Mononuclear cell (primary cell): ENCODE data around the gene INTS12. TPM values are rescaled to one million over a fixed set of nuclear protein-coding genes. Genes with fewer than 3 reads are reported as not detected.

Experiments used
- H3K27me3 ChIP-seq: 2 replicates; pipeline ENCODE4 v1.6.0; 2011; ENCODE audit warnings: low read length, control low read depth; ENCODE audit not compliant: insufficient read depth
- H3K4me1 ChIP-seq: 2 replicates; pipeline ENCODE4 v1.5.1; 2011; ENCODE audit warnings: mild to moderate bottlenecking, low read length, control low read depth; ENCODE audit not compliant: insufficient read depth
- H3K4me3 ChIP-seq: 2 replicates; pipeline ENCODE4 v1.5.1; 2011; ENCODE audit warnings: mild to moderate bottlenecking, low read length, moderate library complexity
- H3K9me3 ChIP-seq: 2 replicates; pipeline ENCODE4 v1.5.1; 2011; ENCODE audit warnings: low read depth, mild to moderate bottlenecking, control low read depth, low read length
- total RNA-seq: library from RNA; depleted of rRNA; stranded (reverse); fragments of >200 nt; gene quantifications from one replicate; pipeline ENCODE4 v1.2.3, GENCODE V29; 2012

The INTS12 gene
- total RNA-seq, 1 donor: 21.4 TPM

- H3K4me3 ChIP-seq: no peak overlapping the region
- H3K4me1 ChIP-seq: no peaks in the 10 kb centered on the region
- H3K9me3 ChIP-seq: no peaks in the 10 kb centered on the region
- H3K27me3 ChIP-seq: peaks cover 3% of the 10 kb centered on the region
Measured at GRCh38 chr4:105659190-105659589, 49.3 kb downstream of the INTS12 start.

- Histone ChIP-seq H3K9me3 (no peaks in the 10 kb centered on the region), H3K27me3 (peaks cover 3% of the 10 kb centered on the region), H3K4me1 (no peaks in the 10 kb centered on the region), H3K4me3 (no peak overlapping the region)
Measured at GRCh38 chr4:105657117-105657765, 51.2 kb downstream of the INTS12 start.

GRCh38 chr4:105652286-105652888 lies 56.1 kb downstream of the INTS12 start:
- Histone ChIP-seq H3K4me1 (no peaks in the 10 kb centered on the region), H3K9me3 (no peaks in the 10 kb centered on the region), H3K27me3 (peaks cover 3% of the 10 kb centered on the region), H3K4me3 (no peak overlapping the region)

GRCh38 chr4:105651884-105652283 lies 56.6 kb downstream of the INTS12 start:
- H3K4me1 ChIP-seq: no peaks in the 10 kb centered on the region
- peaks cover 3% of the 10 kb centered on the region for H3K27me3 ChIP-seq
- no peaks in the 10 kb centered on the region for H3K9me3 ChIP-seq
- no peak overlapping the region for H3K4me3 ChIP-seq

GRCh38 chr4:105650190-105650589 lies 58.3 kb downstream of the INTS12 start:
- no peaks in the 10 kb centered on the region for H3K27me3 ChIP-seq
- H3K4me3 ChIP-seq: no peak overlapping the region

GRCh38 chr4:105645440-105645839 lies 63.0 kb downstream of the INTS12 start:
- Histone ChIP-seq H3K9me3 (no peaks in the 10 kb centered on the region), H3K4me3 (no peak overlapping the region), H3K27me3 (no peaks in the 10 kb centered on the region), H3K4me1 (no peaks in the 10 kb centered on the region)

More at GRCh38 chr4:105650190-105650589, 58.3 kb downstream of the INTS12 start:
- H3K9me3 ChIP-seq: no peaks in the 10 kb centered on the region
- H3K4me1 ChIP-seq: no peaks in the 10 kb centered on the region

GRCh38 chr4:105644257-105644656 lies 64.2 kb downstream of the INTS12 start:
- no peak overlapping the region for H3K4me3 ChIP-seq
- H3K27me3 ChIP-seq: no peaks in the 10 kb centered on the region
- H3K9me3 ChIP-seq: no peaks in the 10 kb centered on the region
- H3K4me1 ChIP-seq: no peaks in the 10 kb centered on the region

- Histone ChIP-seq H3K9me3 (no peaks in the 10 kb centered on the region), H3K4me3 (no peak overlapping the region), H3K4me1 (no peaks in the 10 kb centered on the region), H3K27me3 (no peaks in the 10 kb centered on the region)
Measured at GRCh38 chr4:105641845-105642244, 66.6 kb downstream of the INTS12 start.

- Histone ChIP-seq H3K9me3 (no peaks in the 10 kb centered on the region), H3K4me3 (no peak overlapping the region), H3K4me1 (no peaks in the 10 kb centered on the region), H3K27me3 (no peaks in the 10 kb centered on the region)
Measured at GRCh38 chr4:105637408-105638176, 70.9 kb downstream of the INTS12 start.

- Histone ChIP-seq H3K4me1 (no peaks in the 10 kb centered on the region), H3K27me3 (no peaks in the 10 kb centered on the region), H3K9me3 (no peaks in the 10 kb centered on the region), H3K4me3 (no peak overlapping the region)
Measured at GRCh38 chr4:105634402-105635080, 73.9 kb downstream of the INTS12 start.

- Histone ChIP-seq H3K27me3 (no peaks in the 10 kb centered on the region), H3K9me3 (no peaks in the 10 kb centered on the region), H3K4me3 (no peak overlapping the region), H3K4me1 (no peaks in the 10 kb centered on the region)
Measured at GRCh38 chr4:105633241-105633640, 75.2 kb downstream of the INTS12 start.

Other genes starting within 250 kb of the INTS12 start
- 85.3 TPM for gene PPA2, start 234.6 kb downstream of the INTS12 start, total RNA-seq
- gene ARHGEF38, start 156.1 kb downstream of the INTS12 start, total RNA-seq: not detected
- 4.6 TPM for gene GSTCD, start 95 bp upstream of the INTS12 start, total RNA-seq
- not detected for gene NPNT, start 186.8 kb upstream of the INTS12 start, total RNA-seq